Transverse colon (tissue), 4 donors: Measurements from ENCODE around the gene FMNL2. TPM values are rescaled to one million over a fixed set of nuclear protein-coding genes. Genes with fewer than 3 reads are reported as not detected.
"Not testable (repeated sequence)": the region's sequence is repeated elsewhere in the genome, so short reads cannot be mapped to it uniquely, and the experiment has no call there.

Source experiments
- DNase-seq: peaks from one replicate; pipeline ENCODE4 v3.0.0-alpha.2; 2019
- H3K27ac ChIP-seq, 4 donors: fragments of 200-600 bp; sonication (generic); 2 replicates each; pipeline ENCODE4 v1.5.1; 2016 to 2018; ENCODE audit warnings: inconsistent platforms in 4 of 4
- H3K27me3 ChIP-seq: fragments of 200-600 bp; sonication (generic); 2 replicates; pipeline ENCODE4 v1.5.1; 2017; ENCODE audit warnings: inconsistent platforms
- H3K36me3 ChIP-seq, 4 donors: fragments of 200-600 bp; sonication (generic); 2 replicates each; pipeline ENCODE4 v1.5.1; 2017 to 2019; ENCODE audit warnings: inconsistent platforms in 4 of 4
- H3K4me1 ChIP-seq, 4 donors: fragments of 200-600 bp; sonication (generic); 2 replicates each; pipeline ENCODE4 v1.5.1; 2017 to 2020; ENCODE audit warnings: inconsistent platforms in 4 of 4
- H3K4me3 ChIP-seq, 4 donors: fragments of 200-600 bp; sonication (generic); 1 replicate in 1 of 4; 2 replicates in 3 of 4; pipeline versions ENCODE4 v1.5.1 to v1.6.1; 2017 to 2019; ENCODE audit warnings: inconsistent platforms in 4 of 4
- H3K9me3 ChIP-seq, 2 donors: fragments of 200-600 bp; sonication (generic); 2 replicates each; pipeline ENCODE4 v1.5.1; 2017 to 2019; ENCODE audit warnings: inconsistent platforms in 2 of 2
- CTCF ChIP-seq, 5 experiments: fragments of 200-600 bp in 3 of 5; fragments of 450-650 bp in 2 of 5; sonication (generic) in 3 of 5; IDR thresholded peaks; 1 replicate in 2 of 5; 2 replicates in 3 of 5; pipeline ENCODE4 v1.5.1; 2016 to 2017; ENCODE audit warnings: antibody characterized with exemption in 5 of 5, inconsistent platforms in 3 of 5, mild to moderate bottlenecking in 2 of 5, moderate library complexity in 1 of 5
- EP300 ChIP-seq: sonication (generic); formaldehyde crosslinking; IDR thresholded peaks from one replicate; pipeline ENCODE4 v1.6.1; 2017; ENCODE audit warnings: antibody characterized with exemption, low read depth
- POLR2A ChIP-seq: fragments of 450-650 bp; IDR thresholded peaks from one replicate; pipeline ENCODE4 v1.6.1; 2016; ENCODE audit warnings: antibody characterized with exemption, mild to moderate bottlenecking, moderate library complexity
- POLR2AphosphoS5 ChIP-seq, 3 donors: sonication (generic); formaldehyde crosslinking; IDR thresholded peaks; one replicate each; pipeline ENCODE4 v1.6.1; 2016; ENCODE audit warnings: antibody characterized with exemption in 3 of 3
- WGBS, 2 donors: methylation state at CpG; one replicate each; pipeline ENCODE4 v1.1.5; 2018; ENCODE audit warnings: low coverage in 1 of 2; 5-methylcytosine and 5-hydroxymethylcytosine counted together
- in situ Hi-C, 4 donors: fragments of 200-750 bp; cut with MboI; loops; one replicate each; pipeline versions ENCODE4 v1.15.0 to v1.15.1; 2017; ENCODE audit warnings: low sequenced_read_pairs in 3 of 4, low pct_ligation_motif_present in 1 of 4, low pct_unique_long_range_greater_than_20kb in 1 of 4
- intact Hi-C: fragments of 100-400 bp; cut with DNase I; formaldehyde crosslinking; loops from one replicate; pipeline ENCODE4 v1.15.1; 2023; ENCODE audit warnings: low total_unique reads
- total RNA-seq, 4 donors: library from RNA; depleted of rRNA; stranded (reverse); fragments of >200 nt; gene quantifications; one replicate each; pipeline ENCODE4 v1.1.0, GENCODE V29; 2016

The FMNL2 gene
- total RNA-seq, 4 donors from 2014 or later = 9.2 to 31.4 (median 23.9) TPM

GRCh38 chr2:152518034-152518433, 183.1 kb downstream of the FMNL2 start:
- TF ChIP-seq POLR2AphosphoS5 (IDR thresholded peaks at IDR 0.05) = no peak
- no peak for TF ChIP-seq EP300
- no peak for TF ChIP-seq POLR2A
- no peak for TF ChIP-seq CTCF (IDR thresholded peaks at IDR 0.05)
- H3K27me3 ChIP-seq = no peaks in the 10 kb centered on the region
- in situ Hi-C loops (no loop called here), intact Hi-C loops (no loop called here)
- H3K4me3 ChIP-seq = no peak overlapping the region
- peaks cover 0 to 15% (median 0%) of the 10 kb centered on the region in 4 donors for H3K4me1 ChIP-seq
- H3K27ac ChIP-seq = no peak overlapping the region
- H3K9me3 ChIP-seq = no peaks in the 10 kb centered on the region
- no peak for DNase-seq
- no peaks in the 10 kb centered on the region for H3K36me3 ChIP-seq
- 78% methylated on average over 1 of the region's 1 CpG; no CpG with 5 or more reads in 1 of the 2 donors for WGBS, 2 donors

GRCh38 chr2:152518641-152519580, 183.9 kb downstream of the FMNL2 start:
- 69 to 83% methylated on average over 9 to 14 of the region's 14 CpGs for WGBS, 2 donors
- Histone ChIP-seq H3K4me3 (no peak overlapping the region), H3K36me3 (no peaks in the 10 kb centered on the region), H3K9me3 (no peaks in the 10 kb centered on the region), H3K27me3 (no peaks in the 10 kb centered on the region), H3K4me1 (peaks cover 0 to 12% (median 0%) of the 10 kb centered on the region in 4 donors), H3K27ac (no peak overlapping the region)
- no peak for DNase-seq
- TF ChIP-seq CTCF (IDR thresholded peaks at IDR 0.05) (no peak), EP300 (no peak), POLR2A (no peak), POLR2AphosphoS5 (IDR thresholded peaks at IDR 0.05) (no peak)
- in situ Hi-C loops = no loop called here
- intact Hi-C loops = no loop called here

- intact Hi-C loops = no loop called here
- TF ChIP-seq CTCF (IDR thresholded peaks at IDR 0.05) = no peak
- no peak for TF ChIP-seq POLR2AphosphoS5 (IDR thresholded peaks at IDR 0.05)
- no peak for TF ChIP-seq EP300
- TF ChIP-seq POLR2A = no peak
- H3K36me3 ChIP-seq = no peaks in the 10 kb centered on the region
- 31 to 66% methylated on average over 2 of the region's 2 CpGs for WGBS, 2 donors
- H3K27me3 ChIP-seq = no peaks in the 10 kb centered on the region
- H3K4me1 ChIP-seq = peaks cover 0 to 12% (median 1%) of the 10 kb centered on the region in 4 donors
- H3K27ac ChIP-seq = no peak overlapping the region
- no peaks in the 10 kb centered on the region for H3K9me3 ChIP-seq
- in situ Hi-C loops = no loop called here
- H3K4me3 ChIP-seq = no peak overlapping the region
- no peak for DNase-seq
Observed at GRCh38 chr2:152519581-152519952, 184.6 kb downstream of the FMNL2 start.

- Histone ChIP-seq H3K4me3 (no peak overlapping the region), H3K27me3 (no peaks in the 10 kb centered on the region), H3K4me1 (peaks cover 0 to 21% (median 11%) of the 10 kb centered on the region in 4 donors), H3K36me3 (no peaks in the 10 kb centered on the region), H3K27ac (no peak overlapping the region), H3K9me3 (no peaks in the 10 kb centered on the region)
- intact Hi-C loops = no loop called here
- in situ Hi-C loops = no loop called here
- TF ChIP-seq CTCF (IDR thresholded peaks at IDR 0.05) (no peak), POLR2A (no peak), POLR2AphosphoS5 (IDR thresholded peaks at IDR 0.05) (no peak), EP300 (no peak)
- no peak for DNase-seq
Observed at GRCh38 chr2:152520759-152521158, 185.8 kb downstream of the FMNL2 start.

GRCh38 chr2:152522446-152522845, 187.5 kb downstream of the FMNL2 start:
- peaks cover 0 to 27% (median 15%) of the 10 kb centered on the region in 4 donors for H3K4me1 ChIP-seq
- H3K27ac ChIP-seq, DNase-seq, H3K27me3 ChIP-seq, H3K9me3 ChIP-seq, intact Hi-C loops, H3K4me3 ChIP-seq, in situ Hi-C loops, H3K36me3 ChIP-seq: not testable (repeated sequence)
- 67 to 82% methylated on average over 2 to 3 of the region's 3 CpGs for WGBS, 2 donors
